Measurements from ENCODE around the gene PRRT2. TPM values are rescaled to one million over a fixed set of nuclear protein-coding genes. Genes with fewer than 3 reads are reported as not detected.

The PRRT2 gene
- total and polyA plus RNA-seq, 2 donors (not counting 3 experiments of a cell fraction or from before 2014, with no cell fraction given): 3.3 TPM

DNA sequence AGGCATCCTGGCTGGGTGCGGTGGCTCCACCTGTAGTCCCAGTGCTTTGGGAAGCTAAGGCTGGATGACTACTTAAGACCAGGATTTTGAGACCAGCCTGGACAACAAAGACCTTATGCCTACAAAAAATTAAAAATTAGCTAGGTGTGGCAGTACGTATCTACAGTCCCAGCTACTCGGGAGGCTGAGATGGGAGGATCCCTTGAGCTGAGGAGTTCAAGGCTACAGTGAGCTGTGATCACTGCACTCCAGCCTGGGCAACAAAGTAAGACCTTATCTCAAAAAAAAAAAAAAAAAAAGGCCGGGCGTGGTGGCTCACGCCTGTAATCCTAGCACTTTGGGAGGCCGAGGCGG, 14.3 kb downstream of the PRRT2 start:
- no peak overlapping the region for H3K9ac ChIP-seq (replicated peaks; ENCODE audit: extremely low read depth, insufficient read depth, low read length)

More for the DNA sequence above, 14.3 kb downstream of the PRRT2 start:
- Histone ChIP-seq H2AFZ (ENCODE audit: low read depth, low read length) (no peak overlapping the region), H3K9me1 (replicated peaks; ENCODE audit: control insufficient read depth, extremely low read depth, insufficient read depth, low read length) (no peaks in the 10 kb centered on the region), H3K36me3 (ENCODE audit: control insufficient read depth in 2 of 2, extremely low read depth in 1 of 2, insufficient read depth in 2 of 2, low read length in 2 of 2) (peaks cover 0 to 3% of the 10 kb centered on the region in 2 experiments), H3K27me3 (ENCODE audit: control insufficient read depth in 2 of 2, insufficient read depth in 2 of 2, low read length in 2 of 2) (no peaks in the 10 kb centered on the region), H3K27ac (ENCODE audit: insufficient read depth, low read depth, low read length) (no peak overlapping the region), H3K4me3 (replicated peaks in 1 of 3; ENCODE audit: insufficient read depth in 1 of 3, low read depth in 1 of 3, low read length in 3 of 3) (no peak overlapping the region), H3K4me2 (ENCODE audit: insufficient read depth, low read length) (no peak overlapping the region), H4K20me1 (replicated peaks; ENCODE audit: control insufficient read depth, extremely low read depth, insufficient read depth, low read length) (no peaks in the 10 kb centered on the region), H3K9me3 (replicated peaks; ENCODE audit: control insufficient read depth, insufficient read depth, low read length) (no peaks in the 10 kb centered on the region), H3K79me2 (ENCODE audit: control insufficient read depth, insufficient read depth, low read length) (peaks cover 21% of the 10 kb centered on the region), H3K4me1 (ENCODE audit: control insufficient read depth, extremely low read depth, insufficient read depth, low read length) (peaks cover 39% of the 10 kb centered on the region)
- TF ChIP-seq GATA2 (IDR thresholded peaks at IDR 0.05; ENCODE audit: insufficient read depth, insufficient read length, low read depth, low read length) (no peak), JUN (IDR thresholded peaks at IDR 0.05; ENCODE audit: borderline replicate concordance, insufficient read depth, insufficient read length, low read depth) (no peak), EZH2 (IDR thresholded peaks at IDR 0.05; ENCODE audit: borderline replicate concordance, low read depth, low read length, severe bottlenecking) (no peak), FOS (IDR thresholded peaks at IDR 0.05; ENCODE audit: borderline replicate concordance, insufficient read depth, low read length) (no peak), MAX (IDR thresholded peaks at IDR 0.05; ENCODE audit: insufficient read depth, insufficient read length) (no peak), MYC (IDR thresholded peaks at IDR 0.05; ENCODE audit: low read depth, low read length) (no peak), POLR2AphosphoS5 (IDR thresholded peaks at IDR 0.05; ENCODE audit: insufficient read depth, low read depth, low read length) (no peak), POLR2A (IDR thresholded peaks at IDR 0.05; ENCODE audit: low read depth, low read length) (no peak)
- TF ChIP-seq, protein P1, sequence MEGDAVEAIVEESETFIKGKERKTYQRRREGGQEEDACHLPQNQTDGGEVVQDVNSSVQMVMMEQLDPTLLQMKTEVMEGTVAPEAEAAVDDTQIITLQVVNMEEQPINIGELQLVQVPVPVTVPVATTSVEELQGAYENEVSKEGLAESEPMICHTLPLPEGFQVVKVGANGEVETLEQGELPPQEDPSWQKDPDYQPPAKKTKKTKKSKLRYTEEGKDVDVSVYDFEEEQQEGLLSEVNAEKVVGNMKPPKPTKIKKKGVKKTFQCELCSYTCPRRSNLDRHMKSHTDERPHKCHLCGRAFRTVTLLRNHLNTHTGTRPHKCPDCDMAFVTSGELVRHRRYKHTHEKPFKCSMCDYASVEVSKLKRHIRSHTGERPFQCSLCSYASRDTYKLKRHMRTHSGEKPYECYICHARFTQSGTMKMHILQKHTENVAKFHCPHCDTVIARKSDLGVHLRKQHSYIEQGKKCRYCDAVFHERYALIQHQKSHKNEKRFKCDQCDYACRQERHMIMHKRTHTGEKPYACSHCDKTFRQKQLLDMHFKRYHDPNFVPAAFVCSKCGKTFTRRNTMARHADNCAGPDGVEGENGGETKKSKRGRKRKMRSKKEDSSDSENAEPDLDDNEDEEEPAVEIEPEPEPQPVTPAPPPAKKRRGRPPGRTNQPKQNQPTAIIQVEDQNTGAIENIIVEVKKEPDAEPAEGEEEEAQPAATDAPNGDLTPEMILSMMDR (IDR thresholded peaks at IDR 0.05; ENCODE audit: extremely low read depth in 1 of 2, insufficient read depth in 1 of 2, low read depth in 1 of 2, low read length in 2 of 2): no peak
- BruUV-seq (replicated peaks): no TSS peak
- POLR2A ChIA-PET: no interaction called here
- dilution Hi-C loops (cut with MboI; ENCODE audit: extremely low pct_ligation_motif_present, low sequenced_read_pairs): no loop called here
- CTCF ChIA-PET: interaction anchor here (1.0 to 7.0 kb wide), 6 partner anchors 8 to 41 kb away, joined by 3 to 66 read pairs (median 12); partner anchors contain the start of gene PAGR1
- intact Hi-C loops (cut with micrococcal nuclease): loop anchor here (10.0 kb wide), 1 partner anchor 78 kb away; the partner anchor contains the start of gene ASPHD1
- FAIRE-seq: no peak
- DNase-seq (ENCODE audit: low read depth, low spot score): no peak

Data from endothelial cell of umbilical vein (primary cell).